ENCODE measurements around the gene MYO16.
"Not testable (repeated sequence)": the region's sequence is repeated elsewhere in the genome, so short reads cannot be mapped to it uniquely, and the experiment has no call there.

MYO16 gene

GRCh38 chr13:108987944-108988343 is 358.5 kb downstream of the MYO16 start:
- DNase-seq = no peak

- DNase-seq = not testable (repeated sequence)
Measured at GRCh38 chr13:108991416-108991815, 362.0 kb downstream of the MYO16 start.

GRCh38 chr13:108993346-108993745 is 363.9 kb downstream of the MYO16 start:
- DNase-seq = no peak

GRCh38 chr13:108996430-108996829 is 367.0 kb downstream of the MYO16 start:
- no peak for DNase-seq

GRCh38 chr13:109000207-109000606 is 370.8 kb downstream of the MYO16 start:
- DNase-seq = no peak

GRCh38 chr13:109002934-109003333 is 373.5 kb downstream of the MYO16 start:
- DNase-seq = no peak

GRCh38 chr13:109007946-109008345 is 378.5 kb downstream of the MYO16 start:
- DNase-seq = no peak

GRCh38 chr13:109009756-109010155 is 380.3 kb downstream of the MYO16 start:
- DNase-seq = no peak

GRCh38 chr13:109010912-109011311 is 381.5 kb downstream of the MYO16 start:
- no peak for DNase-seq

- DNase-seq = no peak
Measured at GRCh38 chr13:109012115-109012514, 382.7 kb downstream of the MYO16 start.

GRCh38 chr13:109021558-109021957 is 392.1 kb downstream of the MYO16 start:
- DNase-seq = no peak

GRCh38 chr13:109024611-109025010 is 395.2 kb downstream of the MYO16 start:
- DNase-seq = no peak

GRCh38 chr13:109026266-109026665 is 396.9 kb downstream of the MYO16 start:
- DNase-seq = no peak

- DNase-seq = no peak
Measured at GRCh38 chr13:109028624-109029023, 399.2 kb downstream of the MYO16 start.

GRCh38 chr13:109033090-109033489 is 403.7 kb downstream of the MYO16 start:
- no peak for DNase-seq

GRCh38 chr13:109036078-109036780 is 406.8 kb downstream of the MYO16 start:
- DNase-seq = no peak

GRCh38 chr13:109043636-109044035 is 414.2 kb downstream of the MYO16 start:
- no peak for DNase-seq

- no peak for DNase-seq
Measured at GRCh38 chr13:109055850-109056249, 426.4 kb downstream of the MYO16 start.

GRCh38 chr13:109058087-109058486 is 428.7 kb downstream of the MYO16 start:
- DNase-seq = no peak

- DNase-seq = no peak
Measured at GRCh38 chr13:109072505-109072904, 443.1 kb downstream of the MYO16 start.

GRCh38 chr13:109074436-109074835 is 445.0 kb downstream of the MYO16 start:
- no peak for DNase-seq

- DNase-seq = no peak
Measured at GRCh38 chr13:109074853-109075252, 445.4 kb downstream of the MYO16 start.

- DNase-seq = no peak
Measured at GRCh38 chr13:109087916-109088623, 458.7 kb downstream of the MYO16 start.

- no peak for DNase-seq
Measured at GRCh38 chr13:109088624-109088917, 459.2 kb downstream of the MYO16 start.

- DNase-seq = no peak
Measured at GRCh38 chr13:109090796-109091195, 461.4 kb downstream of the MYO16 start.

Measured in hematopoietic multipotent progenitor cell treated with erythropoietin and hydrocortisone succinate and interleukin-3 and kit ligand, for 6 days (in vitro differentiated cells).